ENCODE results near the gene KNG1.
"Not testable (repeated sequence)": the region's sequence is repeated elsewhere in the genome, so short reads cannot be mapped to it uniquely, and the experiment has no call there.

KNG1 gene

DNA sequence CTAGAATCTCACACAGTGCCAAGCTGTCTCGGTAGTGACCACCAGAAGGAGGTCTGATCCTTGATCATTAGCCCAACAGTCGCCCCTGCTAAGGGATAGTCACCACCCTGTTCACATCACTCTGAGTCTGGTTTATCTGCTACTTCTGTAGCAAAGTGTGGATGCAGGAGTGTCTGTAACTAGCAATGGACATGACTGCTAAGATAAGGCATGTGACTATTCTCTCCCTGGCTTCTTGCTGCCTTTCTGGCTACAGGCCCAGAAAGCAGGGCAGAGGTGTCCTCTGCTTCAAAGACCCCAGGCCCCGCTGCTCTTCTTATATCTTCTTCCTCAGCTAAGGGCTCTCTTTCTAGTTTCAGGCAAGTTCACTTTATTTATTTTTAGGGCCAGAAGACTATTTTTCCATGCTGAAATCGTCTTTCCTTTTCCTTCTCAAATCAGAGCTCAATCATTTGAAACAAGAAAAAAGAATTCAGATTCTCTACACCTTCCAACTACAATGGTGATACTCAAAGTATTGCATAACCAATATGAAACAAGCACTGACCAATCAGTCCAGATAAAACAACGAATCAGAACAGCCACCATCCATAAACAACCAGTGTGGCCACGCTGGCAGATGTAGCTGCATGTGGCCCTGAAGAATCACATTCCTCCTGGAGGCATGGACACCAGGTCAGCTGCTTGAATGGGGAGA lies 8.0 kb upstream of the KNG1 start:
- DNase-seq (ENCODE audit: low read depth, low spot score), result no peak

DNA sequence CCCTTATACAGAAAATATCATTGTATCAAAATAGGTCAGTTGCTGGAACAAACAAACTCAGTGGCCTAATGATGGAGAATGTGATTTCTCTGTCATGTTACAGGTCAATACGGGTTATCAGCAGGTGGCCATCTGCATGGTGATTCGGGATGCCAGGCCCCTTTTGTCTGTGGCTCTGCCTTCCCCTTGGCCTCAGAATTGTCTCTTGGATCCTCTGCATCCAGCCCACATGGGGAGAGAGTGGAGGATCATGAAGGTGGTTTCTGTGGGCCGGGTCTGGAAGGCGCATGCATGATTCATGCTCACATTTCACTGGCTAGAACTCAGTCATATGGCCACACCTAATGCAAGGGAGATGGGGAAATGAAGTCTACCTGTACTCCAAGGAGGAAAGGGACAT lies 6.5 kb upstream of the KNG1 start:
- not testable (repeated sequence) for DNase-seq (ENCODE audit: low read depth, low spot score)

DNA sequence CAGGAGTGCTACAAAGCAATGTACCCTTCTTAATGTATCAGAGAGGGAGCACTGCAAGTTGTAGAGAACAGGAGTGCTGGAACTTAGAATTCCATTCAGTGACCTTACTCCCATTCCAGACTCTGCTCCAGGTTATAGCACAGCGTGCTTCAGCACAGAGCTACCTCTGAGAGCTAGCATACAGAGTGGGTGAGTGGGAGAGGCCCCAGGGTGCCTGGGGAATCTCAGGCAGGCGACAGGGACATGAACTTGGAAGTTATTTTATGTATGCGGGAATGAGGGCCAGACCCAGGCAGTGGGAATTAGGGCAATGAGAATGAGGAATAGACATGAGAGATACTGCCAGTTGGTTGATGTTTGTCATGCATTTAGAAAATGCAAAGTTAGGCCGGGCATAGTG lies 3.7 kb upstream of the KNG1 start:
- no peak for DNase-seq (ENCODE audit: low read depth, low spot score)

DNA sequence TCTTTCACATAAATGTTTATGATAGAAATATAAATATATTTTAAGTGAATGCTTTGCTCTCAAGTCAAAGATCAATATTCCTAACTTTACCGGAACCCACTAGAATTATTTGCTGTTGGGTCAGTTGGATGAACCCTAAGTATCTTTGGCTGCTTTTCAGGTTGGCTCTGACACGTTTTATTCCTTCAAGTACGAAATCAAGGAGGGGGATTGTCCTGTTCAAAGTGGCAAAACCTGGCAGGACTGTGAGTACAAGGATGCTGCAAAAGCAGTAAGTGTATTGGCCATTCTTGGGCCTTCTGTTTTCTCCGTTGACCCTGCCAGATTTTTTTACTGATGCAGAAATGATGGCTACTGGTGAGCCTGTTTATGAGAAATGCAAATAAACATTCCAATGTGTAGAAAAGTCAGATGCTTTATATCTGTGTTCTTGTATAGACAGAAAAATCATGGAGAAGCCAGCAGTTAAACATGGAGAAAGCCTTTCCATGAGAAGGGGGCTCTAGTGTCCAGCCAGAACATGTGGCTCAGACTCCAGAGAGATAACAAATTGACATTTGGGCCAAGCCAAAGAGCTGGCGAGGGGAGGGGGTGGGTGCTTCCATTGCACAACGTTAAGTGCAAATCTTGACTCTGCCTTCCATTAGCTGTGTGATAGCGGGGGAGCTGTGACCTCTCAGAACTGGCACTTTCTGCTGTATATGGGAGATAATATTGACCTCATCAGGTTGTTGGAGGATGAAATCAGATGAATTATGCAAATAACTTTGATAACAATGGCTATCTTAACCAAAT lies 3.0 kb downstream of the KNG1 start:
- DNase-seq (ENCODE audit: low read depth, low spot score), result no peak

DNA sequence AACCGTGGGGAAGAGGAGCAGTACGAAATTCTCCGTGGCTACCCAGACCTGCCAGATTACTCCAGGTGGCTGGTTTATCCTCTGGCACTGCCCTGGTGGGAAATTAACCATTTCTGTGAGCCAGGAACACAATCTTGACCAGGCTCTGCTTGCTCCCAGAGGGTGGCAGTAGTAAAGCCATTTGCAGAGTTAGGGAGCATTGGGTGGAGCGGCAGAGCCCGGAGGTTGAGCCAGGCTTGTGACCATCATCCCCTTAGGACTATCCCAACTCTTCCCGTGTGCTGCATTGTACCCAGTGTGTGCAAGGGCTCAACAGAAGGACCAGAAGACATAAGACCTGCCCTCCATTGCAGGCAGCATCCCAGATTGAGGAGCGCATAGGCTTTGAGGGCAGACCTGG lies 5.3 kb downstream of the KNG1 start:
- no peak for DNase-seq (ENCODE audit: low read depth, low spot score)

DNA sequence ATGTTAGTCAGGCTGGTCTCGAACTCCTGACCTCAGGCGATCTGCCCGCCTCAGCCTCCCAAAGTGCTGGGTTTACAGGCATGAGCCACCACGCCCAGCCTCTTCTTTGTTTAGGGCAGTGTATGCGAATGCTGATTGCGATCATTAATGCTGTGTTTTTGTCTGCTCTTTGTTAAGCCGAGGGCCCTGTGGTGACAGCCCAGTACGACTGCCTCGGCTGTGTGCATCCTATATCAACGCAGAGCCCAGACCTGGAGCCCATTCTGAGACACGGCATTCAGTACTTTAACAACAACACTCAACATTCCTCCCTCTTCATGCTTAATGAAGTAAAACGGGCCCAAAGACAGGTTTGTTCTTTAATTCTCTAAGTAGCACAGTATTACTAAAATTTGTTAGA lies 7.8 kb downstream of the KNG1 start:
- no peak for DNase-seq (ENCODE audit: low read depth, low spot score)

DNA sequence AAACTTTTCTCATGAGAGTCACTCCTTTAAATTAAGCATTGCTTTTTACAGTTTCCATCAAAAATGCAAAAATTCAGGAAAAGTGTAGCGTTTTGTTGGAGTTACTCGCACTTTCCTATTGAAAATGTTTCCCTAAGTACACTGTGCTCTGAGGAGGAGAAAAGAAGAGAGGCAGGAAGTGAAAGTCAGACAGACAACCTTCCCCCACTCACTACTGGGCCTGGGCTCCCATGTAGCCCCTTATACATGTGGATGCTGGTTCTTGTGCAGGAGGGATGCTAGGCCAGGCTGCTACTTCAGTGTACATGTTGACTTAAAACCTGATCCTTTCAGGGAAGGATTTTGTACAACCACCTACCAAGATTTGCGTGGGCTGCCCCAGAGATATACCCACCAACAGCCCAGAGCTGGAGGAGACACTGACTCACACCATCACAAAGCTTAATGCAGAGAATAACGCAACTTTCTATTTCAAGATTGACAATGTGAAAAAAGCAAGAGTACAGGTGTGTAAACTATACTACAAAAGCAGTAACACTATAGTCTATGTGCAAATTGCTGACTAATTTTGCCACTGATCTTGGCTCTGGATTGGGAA lies 15.1 kb downstream of the KNG1 start:
- no peak for DNase-seq (ENCODE audit: low read depth, low spot score)

DNA sequence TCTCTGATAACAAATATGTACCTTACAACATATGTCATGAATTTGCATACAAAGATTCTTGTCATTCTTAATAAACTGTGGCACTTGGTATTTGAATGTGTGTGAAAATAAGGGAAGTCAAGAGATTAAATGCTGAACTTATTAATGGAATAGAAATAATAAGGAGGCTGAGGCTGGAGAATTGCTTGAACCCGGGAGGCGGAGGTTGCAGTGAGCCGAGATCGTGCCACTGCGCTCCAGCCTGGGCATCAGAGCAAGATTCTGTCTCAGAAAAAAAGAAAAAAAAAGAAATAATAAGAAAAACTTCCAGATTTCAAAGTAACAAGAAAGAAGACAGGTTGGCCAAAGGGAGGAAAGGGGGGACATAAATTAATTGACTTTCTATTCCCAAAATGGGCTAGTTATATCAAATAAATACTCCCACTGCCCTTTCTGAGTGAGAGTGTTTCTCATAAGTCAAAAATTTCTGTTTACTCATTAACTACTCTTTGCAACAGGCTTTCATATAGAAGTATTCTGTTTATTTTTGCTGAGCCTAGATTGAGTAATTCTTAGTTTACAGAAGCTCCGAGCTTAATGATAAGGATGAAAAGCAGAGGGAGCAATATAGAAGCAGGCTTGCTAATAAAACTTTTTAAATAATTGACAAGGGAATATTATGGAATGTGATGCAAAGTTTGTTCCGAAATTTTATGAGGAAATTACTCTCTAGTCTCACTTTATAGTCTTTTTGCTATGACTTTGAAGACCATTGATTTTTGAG lies 25.6 kb downstream of the KNG1 start:
- DNase-seq (ENCODE audit: low read depth, low spot score), result no peak

DNA sequence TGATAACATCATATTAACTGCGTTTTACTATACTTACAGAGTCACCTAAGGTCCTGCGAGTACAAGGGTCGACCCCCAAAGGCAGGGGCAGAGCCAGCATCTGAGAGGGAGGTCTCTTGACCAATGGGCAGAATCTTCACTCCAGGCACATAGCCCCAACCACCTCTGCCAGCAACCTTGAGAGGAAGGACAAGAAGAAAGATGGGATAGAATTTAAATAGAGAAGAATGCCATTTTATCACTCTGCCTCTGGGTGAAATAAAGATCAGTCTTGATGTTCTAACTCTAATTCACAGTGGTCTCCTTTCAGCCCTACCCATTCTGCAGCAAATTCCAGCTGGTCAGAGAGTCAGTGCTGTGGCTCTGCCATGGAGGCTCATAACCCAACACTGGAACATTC lies 26.5 kb downstream of the KNG1 start:
- DNase-seq (ENCODE audit: low read depth, low spot score), result no peak

DNA sequence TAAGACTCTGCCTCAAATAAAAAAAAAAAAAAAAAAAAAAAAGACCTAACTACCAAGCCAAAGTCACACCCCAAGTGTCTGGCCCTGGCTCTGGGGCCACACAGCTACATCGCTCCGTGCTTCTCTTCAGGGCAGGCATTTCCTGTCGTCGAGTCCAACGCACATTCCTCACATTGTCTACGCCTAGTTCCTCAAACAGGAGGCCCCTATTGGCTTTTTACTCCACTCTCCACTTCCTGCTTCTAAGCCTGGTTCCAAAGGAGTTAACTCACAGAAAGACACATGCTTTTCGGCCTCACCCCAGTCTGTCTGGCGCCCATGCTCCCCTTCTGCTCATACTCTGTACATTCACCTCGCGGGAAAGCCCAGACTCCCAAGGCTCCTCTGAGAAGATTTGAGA lies 28.8 kb downstream of the KNG1 start:
- peak; percentile 61 for DNase-seq (ENCODE audit: low read depth, low spot score)

DNA sequence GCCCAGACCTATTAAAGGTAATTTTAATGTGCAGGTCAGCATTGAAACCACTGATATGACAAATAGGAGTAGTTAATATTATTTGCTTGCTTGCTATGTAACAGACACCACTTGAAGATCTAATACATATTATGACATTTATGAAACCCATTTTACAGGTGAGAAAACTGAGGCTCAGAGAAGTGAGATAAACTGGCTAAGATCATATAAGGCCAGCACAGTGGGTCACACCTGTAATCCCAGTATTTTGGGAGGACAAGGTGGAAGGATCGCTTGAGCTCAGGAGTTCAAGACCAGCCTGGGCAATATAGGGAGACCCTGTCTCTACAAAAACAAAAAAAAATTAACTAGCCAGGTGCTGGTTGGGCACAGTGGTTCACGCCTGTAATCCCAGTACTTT lies 33.2 kb downstream of the KNG1 start:
- no peak for DNase-seq (ENCODE audit: low read depth, low spot score)

DNA sequence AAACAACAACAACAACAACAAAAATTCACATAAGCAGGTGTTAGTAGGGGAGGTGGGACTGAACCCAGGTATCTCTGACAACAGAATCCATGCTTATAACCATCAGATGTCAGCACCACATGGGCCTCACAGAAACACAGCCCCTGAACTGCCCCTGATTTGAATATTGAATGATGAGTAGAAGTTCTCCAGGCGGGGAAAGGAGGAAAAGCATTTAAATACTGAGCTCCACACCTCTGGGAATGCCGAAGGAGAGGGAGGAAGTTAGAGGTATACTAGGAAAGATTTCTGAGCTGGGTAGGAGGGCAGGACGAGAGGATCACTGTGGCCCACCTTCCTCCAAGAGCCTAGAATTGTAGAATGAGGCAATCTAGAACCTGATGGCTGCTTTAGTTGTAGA lies 34.3 kb downstream of the KNG1 start:
- no peak for DNase-seq (ENCODE audit: low read depth, low spot score)

DNA sequence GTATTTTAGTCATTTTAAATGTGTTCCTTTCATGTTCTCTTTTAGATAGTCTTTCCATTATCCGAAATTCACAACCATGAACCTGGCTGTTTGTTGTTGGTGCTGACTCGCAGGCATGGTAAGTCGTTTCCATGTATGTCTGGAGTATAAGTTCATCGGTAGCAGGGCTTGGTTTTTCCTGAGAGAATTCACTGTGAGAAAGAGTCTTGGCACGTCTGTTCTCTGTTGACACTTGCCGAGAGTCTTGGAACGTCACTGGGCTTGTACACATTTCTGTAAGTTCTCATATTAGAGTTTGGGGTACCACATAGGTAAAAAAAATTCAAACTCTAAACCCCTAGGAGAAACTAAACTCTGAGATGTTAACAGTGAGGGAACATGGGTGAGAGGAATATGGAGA lies 36.8 kb downstream of the KNG1 start:
- peak; percentile 19 for DNase-seq (ENCODE audit: low read depth, low spot score)

DNA sequence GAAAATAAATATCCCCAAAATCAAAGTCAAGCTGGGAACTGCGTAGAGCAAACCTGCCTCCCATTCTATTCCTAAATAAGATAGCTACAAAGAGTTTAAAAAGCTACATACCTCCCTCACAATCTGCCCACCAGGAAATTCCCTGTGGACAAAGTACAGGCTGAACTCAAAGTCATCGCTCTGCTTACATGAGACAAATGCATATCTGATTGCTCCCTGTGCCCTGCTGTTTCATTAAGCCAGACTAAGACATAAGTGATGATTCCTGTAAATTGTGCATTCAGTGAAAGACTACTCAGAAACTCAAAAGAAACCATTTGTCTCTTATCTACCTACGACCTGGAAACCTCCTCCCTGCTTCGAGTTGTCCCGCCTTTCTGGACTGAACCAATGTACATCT lies 37.7 kb downstream of the KNG1 start:
- DNase-seq (ENCODE audit: low read depth, low spot score), result no peak

DNA sequence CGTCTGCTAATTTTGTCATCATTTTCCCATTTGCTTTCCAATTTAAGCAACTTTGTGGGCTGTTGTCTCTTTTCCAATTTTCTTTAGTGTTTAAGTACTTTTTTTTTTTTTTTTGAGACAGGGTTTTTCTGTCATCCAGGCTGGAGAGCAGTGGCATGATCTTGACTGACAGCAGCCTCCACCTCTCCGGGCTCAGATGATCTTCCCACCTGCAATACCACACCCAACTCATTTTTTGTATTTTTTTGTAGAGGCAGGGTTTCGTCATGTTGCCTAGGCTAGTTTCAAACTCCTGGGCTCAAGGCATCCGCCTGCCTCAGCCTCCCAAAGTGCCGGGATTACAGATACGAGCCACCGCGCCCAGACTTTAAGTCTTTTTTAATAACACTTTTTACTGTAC lies 40.1 kb downstream of the KNG1 start:
- no peak for DNase-seq (ENCODE audit: low read depth, low spot score)

DNA sequence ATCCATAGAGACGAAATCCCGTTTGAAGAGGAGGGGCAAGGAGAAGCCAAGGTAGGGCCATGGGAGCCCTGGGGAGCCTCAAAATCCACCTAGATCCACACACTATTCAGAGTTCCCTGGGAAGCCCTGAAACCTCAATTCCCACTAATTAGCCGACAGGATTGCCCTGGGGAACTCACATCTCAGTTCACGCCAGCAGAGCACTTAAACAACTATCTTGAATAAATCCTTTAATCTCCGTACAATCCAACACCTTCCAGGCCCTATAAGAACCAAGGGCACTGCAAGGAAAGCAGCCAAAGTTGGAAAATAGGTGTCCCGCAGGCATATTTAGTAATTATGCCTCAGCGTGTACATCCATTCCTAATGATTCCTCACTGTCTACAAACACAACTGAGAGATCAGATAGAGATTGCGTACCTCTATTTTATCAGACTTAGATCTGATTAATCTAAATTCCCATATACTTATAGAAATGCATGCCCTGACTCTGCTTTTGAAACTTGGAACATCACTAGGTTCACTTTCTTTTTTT lies 40.6 kb downstream of the KNG1 start:
- DNase-seq (ENCODE audit: low read depth, low spot score), result no peak

DNA sequence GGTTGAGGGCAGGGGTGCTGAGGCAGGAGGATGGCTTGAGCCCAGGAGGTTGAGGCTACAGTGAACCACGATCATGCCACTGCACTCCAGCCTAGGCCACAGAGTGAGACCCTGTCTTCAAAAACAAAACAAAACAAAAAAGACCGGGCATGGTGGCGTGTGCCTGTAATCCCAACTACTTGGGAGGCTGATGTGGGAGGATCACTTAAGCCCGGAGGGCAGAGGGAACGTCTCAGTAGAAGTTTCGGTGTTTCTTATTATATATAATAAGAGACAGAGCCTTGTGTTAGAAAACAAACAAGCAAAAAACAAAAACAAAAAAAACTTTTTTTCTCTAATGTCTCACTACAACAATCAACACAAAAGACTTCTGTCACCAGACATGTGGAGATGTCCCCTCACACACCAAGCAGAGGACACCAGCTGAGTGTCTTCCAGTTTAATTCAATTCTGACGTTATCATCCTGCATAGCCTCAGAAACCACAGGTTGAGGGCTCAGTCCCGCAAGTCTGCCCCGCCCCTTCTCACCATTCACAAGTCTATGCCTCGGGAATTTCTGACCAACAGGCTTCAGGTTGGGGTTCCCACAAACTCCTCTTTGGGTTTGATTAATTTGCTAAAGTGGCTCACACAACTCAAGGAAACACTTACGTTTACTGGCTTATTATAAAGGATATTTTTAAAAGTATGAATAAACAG lies 42.2 kb downstream of the KNG1 start:
- DNase-seq (ENCODE audit: low read depth, low spot score), result peak; percentile 23

DNA sequence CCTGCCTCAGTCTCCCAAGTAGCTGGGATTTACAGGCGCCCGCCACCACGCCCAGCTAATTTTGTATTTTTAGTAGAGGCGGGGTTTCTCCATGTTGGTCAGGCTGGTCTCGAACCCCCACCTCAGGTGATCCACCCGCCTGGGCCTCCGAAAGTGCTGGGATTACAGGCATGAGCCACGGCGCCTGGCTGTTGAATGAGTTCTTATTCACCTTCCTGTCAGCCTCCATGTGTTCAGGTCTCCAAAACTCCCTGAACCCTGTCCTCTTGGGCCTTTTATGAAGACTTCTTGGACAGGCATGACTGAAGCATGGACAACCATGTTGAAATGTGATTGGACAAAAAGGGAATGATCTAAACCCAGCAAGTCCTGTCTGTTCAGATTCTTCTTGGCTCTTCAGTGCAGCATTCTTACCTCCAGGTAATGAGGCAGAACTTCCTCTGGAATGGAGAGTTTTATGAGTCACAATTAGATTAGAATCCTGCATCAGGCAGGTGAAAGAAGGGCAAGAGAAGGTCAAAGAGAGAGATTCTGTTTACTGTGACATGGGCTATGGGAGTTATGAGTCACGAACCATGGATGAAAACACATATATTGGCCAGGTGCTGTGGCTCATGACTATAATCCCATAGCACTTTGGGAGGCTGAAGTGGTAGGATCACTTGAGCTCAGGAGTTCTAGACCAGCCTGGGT lies 43.1 kb downstream of the KNG1 start:
- no peak for DNase-seq (ENCODE audit: low read depth, low spot score)

DNA sequence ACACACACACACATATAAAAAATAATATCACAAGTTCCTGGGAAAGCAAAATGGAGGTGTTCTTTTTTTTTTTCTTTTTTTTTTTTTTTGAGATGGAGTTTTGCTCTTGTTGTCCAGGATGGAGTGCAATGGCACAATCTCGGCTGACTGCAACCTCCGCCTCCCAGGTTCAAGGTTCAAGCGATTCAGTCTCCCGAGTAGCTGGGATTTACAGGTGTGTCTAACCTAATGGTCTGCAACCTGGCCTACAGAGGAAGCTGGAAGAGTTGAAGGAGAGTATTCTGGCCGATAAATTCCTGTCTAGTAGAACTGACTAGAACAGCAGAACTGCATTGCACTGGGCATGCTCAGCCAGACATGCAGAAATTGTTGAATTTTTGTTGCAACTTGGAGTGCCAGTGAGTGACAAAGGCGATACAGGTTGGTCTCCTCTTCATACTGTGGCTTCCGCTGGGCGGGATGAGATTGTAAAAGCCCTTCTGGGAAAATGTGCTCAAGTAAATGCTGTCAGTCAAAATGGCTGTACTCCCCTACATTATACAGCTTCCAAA lies 43.8 kb downstream of the KNG1 start:
- no peak for DNase-seq (ENCODE audit: low read depth, low spot score)

DNA sequence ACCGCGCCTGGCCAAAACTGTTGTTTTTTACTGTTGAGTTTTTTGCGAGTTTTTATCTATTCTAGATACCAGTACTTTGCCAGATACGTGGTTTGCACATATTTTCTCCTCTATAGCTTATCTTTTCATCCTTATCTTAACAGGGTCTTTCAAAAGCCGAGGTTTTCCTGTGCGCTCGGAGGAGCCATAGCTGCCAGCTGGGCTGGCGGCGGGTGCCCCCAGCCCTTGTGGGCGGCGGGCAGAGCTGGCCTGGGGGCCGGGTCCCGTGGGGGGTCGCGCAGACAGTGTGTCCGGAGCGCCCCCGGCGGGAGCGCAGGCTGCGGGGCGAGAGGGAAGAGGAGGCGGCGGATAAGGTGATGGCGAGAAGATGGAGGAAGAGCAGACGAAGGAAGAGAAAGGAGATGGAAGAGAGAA lies 55.1 kb downstream of the KNG1 start:
- DNase-seq (ENCODE audit: low read depth, low spot score), result no peak

Data from astrocyte of the hippocampus (primary cell).